ENCODE measurements around the gene TPSB2. TPM values are rescaled to one million over a fixed set of nuclear protein-coding genes. Genes with fewer than 3 reads are reported as not detected.
A peak's percentile ranks its signal among the peaks of the same experiment; 100 is the strongest.

The TPSB2 gene
- total RNA-seq, 2 donors from 2014 or later = 1.0 TPM; not detected in 1

- Mint-ChIP-seq H3K9me3 (no peaks in the 10 kb centered on the region), H3K4me1 (ENCODE audit: low read depth in 2 of 2) (no peaks in the 10 kb centered on the region), H3K4me3 (no peak overlapping the region), H3K36me3 (no peaks in the 10 kb centered on the region), H3K27me3 (no peaks in the 10 kb centered on the region), H3K27ac (no peak overlapping the region)
- no peak for DNase-seq (ENCODE audit: low spot score)
- ATAC-seq = no peak
Measured at GRCh38 chr16:1214719-1215118, 15.3 kb downstream of the TPSB2 start.

- Mint-ChIP-seq H3K36me3 (no peaks in the 10 kb centered on the region), H3K4me3 (no peak overlapping the region), H3K27ac (no peak overlapping the region), H3K27me3 (no peaks in the 10 kb centered on the region), H3K9me3 (no peaks in the 10 kb centered on the region), H3K4me1 (ENCODE audit: low read depth in 2 of 2) (no peaks in the 10 kb centered on the region)
- ATAC-seq (no peak), DNase-seq (ENCODE audit: low spot score) (no peak)
Measured at GRCh38 chr16:1213796-1214372, 16.1 kb downstream of the TPSB2 start.

- ATAC-seq (no peak), DNase-seq (ENCODE audit: low spot score) (no peak)
- H3K4me3 Mint-ChIP-seq = no peak overlapping the region
- no peaks in the 10 kb centered on the region for H3K27me3 Mint-ChIP-seq
- no peaks in the 10 kb centered on the region for H3K36me3 Mint-ChIP-seq
- no peaks in the 10 kb centered on the region for H3K9me3 Mint-ChIP-seq
- H3K27ac Mint-ChIP-seq = no peak overlapping the region
- no peaks in the 10 kb centered on the region for H3K4me1 Mint-ChIP-seq (ENCODE audit: low read depth in 2 of 2)
Measured at GRCh38 chr16:1213231-1213630, 16.8 kb downstream of the TPSB2 start.

- no peak for DNase-seq (ENCODE audit: low spot score)
- Mint-ChIP-seq H3K9me3 (no peaks in the 10 kb centered on the region), H3K27ac (no peak overlapping the region), H3K27me3 (no peaks in the 10 kb centered on the region), H3K4me3 (no peak overlapping the region), H3K36me3 (no peaks in the 10 kb centered on the region), H3K4me1 (ENCODE audit: low read depth in 2 of 2) (no peaks in the 10 kb centered on the region)
- no peak for ATAC-seq
Measured at GRCh38 chr16:1212616-1213194, 17.3 kb downstream of the TPSB2 start.

- Mint-ChIP-seq H3K4me1 (ENCODE audit: low read depth in 2 of 2) (no peaks in the 10 kb centered on the region), H3K36me3 (no peaks in the 10 kb centered on the region), H3K4me3 (no peak overlapping the region), H3K27me3 (no peaks in the 10 kb centered on the region), H3K9me3 (no peaks in the 10 kb centered on the region), H3K27ac (no peak overlapping the region)
- ATAC-seq (no peak), DNase-seq (ENCODE audit: low spot score) (no peak)
Measured at GRCh38 chr16:1211451-1212268, 18.3 kb downstream of the TPSB2 start.

GRCh38 chr16:1210461-1210860, 19.5 kb downstream of the TPSB2 start:
- Mint-ChIP-seq H3K27me3 (no peaks in the 10 kb centered on the region), H3K4me3 (no peak overlapping the region), H3K9me3 (no peaks in the 10 kb centered on the region), H3K27ac (no peak overlapping the region), H3K36me3 (no peaks in the 10 kb centered on the region), H3K4me1 (ENCODE audit: low read depth in 2 of 2) (no peaks in the 10 kb centered on the region)
- no peak for DNase-seq (ENCODE audit: low spot score)
- ATAC-seq = no peak

GRCh38 chr16:1209081-1209480, 20.9 kb downstream of the TPSB2 start:
- no peak overlapping the region for H3K4me3 Mint-ChIP-seq
- DNase-seq (ENCODE audit: low spot score) = no peak
- no peaks in the 10 kb centered on the region for H3K9me3 Mint-ChIP-seq
- no peaks in the 10 kb centered on the region for H3K27me3 Mint-ChIP-seq
- H3K36me3 Mint-ChIP-seq = no peaks in the 10 kb centered on the region
- H3K27ac Mint-ChIP-seq = no peak overlapping the region
- ATAC-seq = no peak
- H3K4me1 Mint-ChIP-seq (ENCODE audit: low read depth in 2 of 2) = no peaks in the 10 kb centered on the region

- H3K4me1 Mint-ChIP-seq (ENCODE audit: low read depth in 2 of 2) = no peaks in the 10 kb centered on the region
- DNase-seq (ENCODE audit: low spot score) = no peak
- H3K9me3 Mint-ChIP-seq = no peaks in the 10 kb centered on the region
- no peaks in the 10 kb centered on the region for H3K36me3 Mint-ChIP-seq
- no peaks in the 10 kb centered on the region for H3K27me3 Mint-ChIP-seq
- H3K27ac Mint-ChIP-seq = peak overlapping the region in 1 of 2 donors; percentile 39
- peak; percentile 24 to 57 for ATAC-seq
- H3K4me3 Mint-ChIP-seq = no peak overlapping the region
Measured at GRCh38 chr16:1208239-1208830, 21.6 kb downstream of the TPSB2 start.

GRCh38 chr16:1206786-1207185, 23.2 kb downstream of the TPSB2 start:
- Mint-ChIP-seq H3K4me1 (ENCODE audit: low read depth in 2 of 2) (no peaks in the 10 kb centered on the region), H3K36me3 (no peaks in the 10 kb centered on the region), H3K27me3 (no peaks in the 10 kb centered on the region), H3K27ac (no peak overlapping the region), H3K4me3 (no peak overlapping the region), H3K9me3 (no peaks in the 10 kb centered on the region)
- ATAC-seq = no peak
- no peak for DNase-seq (ENCODE audit: low spot score)

GRCh38 chr16:1206326-1206725, 23.7 kb downstream of the TPSB2 start:
- Mint-ChIP-seq H3K9me3 (no peaks in the 10 kb centered on the region), H3K4me1 (ENCODE audit: low read depth in 2 of 2) (no peaks in the 10 kb centered on the region), H3K36me3 (no peaks in the 10 kb centered on the region), H3K27me3 (no peaks in the 10 kb centered on the region), H3K27ac (no peak overlapping the region), H3K4me3 (no peak overlapping the region)
- ATAC-seq (no peak), DNase-seq (ENCODE audit: low spot score) (no peak)

GRCh38 chr16:1204933-1205332, 25.1 kb downstream of the TPSB2 start:
- Mint-ChIP-seq H3K27me3 (no peaks in the 10 kb centered on the region), H3K9me3 (no peaks in the 10 kb centered on the region), H3K27ac (no peak overlapping the region), H3K36me3 (no peaks in the 10 kb centered on the region), H3K4me1 (ENCODE audit: low read depth in 2 of 2) (peaks cover 1 to 2% of the 10 kb centered on the region in 2 donors), H3K4me3 (no peak overlapping the region)
- ATAC-seq (no peak), DNase-seq (ENCODE audit: low spot score) (no peak)

GRCh38 chr16:1202274-1202673, 27.7 kb downstream of the TPSB2 start:
- ATAC-seq = no peak
- H3K36me3 Mint-ChIP-seq = no peaks in the 10 kb centered on the region
- no peaks in the 10 kb centered on the region for H3K9me3 Mint-ChIP-seq
- H3K27ac Mint-ChIP-seq = no peak overlapping the region
- peaks cover 4 to 5% of the 10 kb centered on the region in 2 donors for H3K4me1 Mint-ChIP-seq (ENCODE audit: low read depth in 2 of 2)
- no peak for DNase-seq (ENCODE audit: low spot score)
- no peak overlapping the region for H3K4me3 Mint-ChIP-seq
- no peaks in the 10 kb centered on the region for H3K27me3 Mint-ChIP-seq

GRCh38 chr16:1201444-1201843, 28.5 kb downstream of the TPSB2 start:
- ATAC-seq = no peak
- Mint-ChIP-seq H3K4me3 (no peak overlapping the region), H3K27ac (no peak overlapping the region), H3K27me3 (no peaks in the 10 kb centered on the region), H3K9me3 (no peaks in the 10 kb centered on the region), H3K36me3 (no peaks in the 10 kb centered on the region), H3K4me1 (ENCODE audit: low read depth in 2 of 2) (peaks cover 4 to 5% of the 10 kb centered on the region in 2 donors)
- DNase-seq (ENCODE audit: low spot score) = no peak

GRCh38 chr16:1200014-1200627, 29.9 kb downstream of the TPSB2 start:
- Mint-ChIP-seq H3K4me3 (no peak overlapping the region), H3K36me3 (no peaks in the 10 kb centered on the region), H3K27ac (no peak overlapping the region), H3K27me3 (no peaks in the 10 kb centered on the region), H3K9me3 (no peaks in the 10 kb centered on the region), H3K4me1 (ENCODE audit: low read depth in 2 of 2) (peaks cover 4 to 5% of the 10 kb centered on the region in 2 donors)
- ATAC-seq (no peak), DNase-seq (ENCODE audit: low spot score) (no peak)
